Activated naive CD8-positive, alpha-beta T cell treated with anti-CD3 and anti-CD28 coated beads, Interleukin-2, amount 10 ng/mL, durations not matched to agents 7 days and 5 days (primary cell): ENCODE results near the gene ERF. TPM values are rescaled to one million over a fixed set of nuclear protein-coding genes. Genes with fewer than 3 reads are reported as not detected.
A peak's percentile ranks its signal among the peaks of the same experiment; 100 is the strongest.

Source experiments
- ATAC-seq: fragments of 150-1000 bp; cut with Tn5 transposase; one replicate; pipeline ENCODE4 v1.10.0; 2021; ENCODE audit warnings: low read depth, moderate library complexity
- POLR2A ChIA-PET: fragments of 350-600 bp; sonication (Branson Sonifier 250); formaldehyde crosslinking; loops from one replicate; lab custom pipeline; 2021; ENCODE audit warnings: antibody characterized with exemption; lab: Charles Lee
- DNase-seq: peaks from one replicate; pipeline ENCODE4 v3.0.0; 2021
- H3K27ac Mint-ChIP-seq: one replicate; pipeline ENCODE4 v1.8.0; 2022; ENCODE audit warnings: mild to moderate bottlenecking, mixed read lengths
- H3K27me3 Mint-ChIP-seq: one replicate; pipeline ENCODE4 v1.8.0; 2022; ENCODE audit warnings: mild to moderate bottlenecking, moderate library complexity, mixed read lengths
- H3K36me3 Mint-ChIP-seq: one replicate; pipeline ENCODE4 v1.8.0; 2021; ENCODE audit warnings: mild to moderate bottlenecking, mixed read lengths
- H3K4me1 Mint-ChIP-seq: one replicate; pipeline ENCODE4 v1.8.0; 2021; ENCODE audit warnings: mixed read lengths
- H3K4me3 Mint-ChIP-seq: one replicate; pipeline ENCODE4 v1.8.0; 2022; ENCODE audit warnings: mild to moderate bottlenecking, moderate library complexity, mixed read lengths
- H3K9me3 Mint-ChIP-seq: one replicate; pipeline ENCODE4 v1.8.0; 2021; ENCODE audit warnings: mixed read lengths
- total RNA-seq, 2 experiments: library from RNA; stranded (reverse); gene quantifications; one replicate each; pipeline ENCODE4 v1.2.3, GENCODE V29; 2021

The ERF gene
- total RNA-seq, 2 experiments from 2014 or later, result 51.1 to 57.5 TPM

DNA sequence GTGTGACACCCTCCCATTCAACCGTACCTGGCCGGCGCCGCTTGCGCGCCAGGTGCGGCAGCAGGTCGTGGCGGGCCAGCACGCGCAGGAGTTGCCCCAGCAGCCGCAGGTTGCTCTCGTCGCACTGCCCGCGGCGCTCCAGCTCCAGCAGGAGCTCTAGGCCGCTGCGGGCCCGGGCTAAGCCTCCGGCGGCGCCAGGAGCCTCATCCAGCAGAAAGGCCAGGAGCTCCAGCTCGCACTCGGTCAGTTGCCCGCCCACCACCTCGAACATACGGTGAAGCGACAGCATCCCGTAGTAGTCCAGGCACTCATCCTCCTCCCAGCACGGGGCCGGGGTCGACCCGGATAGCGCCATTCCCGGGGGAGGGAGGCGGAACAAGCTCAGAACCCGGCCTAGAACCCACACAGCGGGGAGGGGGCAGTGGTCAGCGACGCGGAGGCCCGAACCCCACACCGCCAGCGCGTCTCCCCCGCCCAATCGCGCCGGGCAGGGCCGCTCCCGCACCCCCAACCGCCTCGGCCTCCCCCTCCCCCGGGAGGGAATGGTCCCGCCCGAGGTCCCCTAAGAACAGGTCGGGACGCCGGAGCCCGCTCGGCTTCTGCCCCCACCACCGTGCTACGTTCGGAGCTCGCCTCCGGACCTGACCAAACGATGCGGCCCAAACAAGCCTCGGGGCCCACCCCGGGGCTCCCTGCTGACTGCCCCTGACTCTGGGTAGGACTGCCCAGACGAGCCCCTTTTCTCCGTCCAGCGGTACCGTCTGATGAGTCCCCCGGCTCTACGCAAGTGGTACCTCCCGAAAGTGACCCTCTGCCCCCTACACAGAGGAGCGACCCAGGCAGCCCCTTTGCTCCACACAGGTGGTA is 38.0 kb downstream of the ERF start:
- POLR2A ChIA-PET, result interaction anchor here (0.8 to 2.2 kb wide), 9 partner anchors 9 to 85 kb away, joined by 3 to 14 read pairs (median 3); partner anchors contain the start of genes GSK3A and POU2F2
- no peaks in the 10 kb centered on the region for H3K27me3 Mint-ChIP-seq
- peaks cover 55% of the 10 kb centered on the region for H3K4me1 Mint-ChIP-seq
- H3K4me3 Mint-ChIP-seq, result peak overlapping the region; percentile 93
- peaks cover 31% of the 10 kb centered on the region for H3K36me3 Mint-ChIP-seq
- peak; percentile 66 for DNase-seq
- no peak for ATAC-seq
- peak overlapping the region; percentile 95 for H3K27ac Mint-ChIP-seq
- H3K9me3 Mint-ChIP-seq, result no peaks in the 10 kb centered on the region

- no peaks in the 10 kb centered on the region for H3K9me3 Mint-ChIP-seq
- DNase-seq, result no peak
- no peak for ATAC-seq
- no peak overlapping the region for H3K27ac Mint-ChIP-seq
- H3K27me3 Mint-ChIP-seq, result no peaks in the 10 kb centered on the region
- no peak overlapping the region for H3K4me3 Mint-ChIP-seq
- peaks cover 53% of the 10 kb centered on the region for H3K4me1 Mint-ChIP-seq
- POLR2A ChIA-PET, result interaction anchor here (1.0 kb wide), 1 partner anchor 16 kb away, joined by 5 read pairs; no protein-coding TSS in a partner anchor
- H3K36me3 Mint-ChIP-seq, result peaks cover 29% of the 10 kb centered on the region
These were observed 40.0 kb downstream of the ERF start for GRCh38 chr19:42214810-42215485.

DNA sequence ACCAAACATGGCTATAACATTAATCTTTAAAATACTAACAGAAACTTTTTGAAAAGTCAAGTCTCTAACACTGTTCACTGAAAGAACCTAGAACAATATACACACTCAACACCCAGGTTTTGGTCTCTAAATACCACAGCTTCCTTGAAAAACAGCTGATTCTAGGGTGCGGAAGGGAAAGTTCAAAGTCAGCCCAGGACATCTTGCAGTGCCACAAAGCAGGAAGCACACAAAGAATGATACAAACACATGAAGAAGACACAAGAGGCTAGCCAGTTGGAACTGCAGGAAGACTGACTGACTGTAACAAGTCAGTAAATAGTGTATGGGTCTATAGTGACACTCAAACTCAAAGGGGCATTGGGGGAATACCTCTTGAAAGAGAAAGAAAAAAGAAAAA is 42.0 kb downstream of the ERF start:
- ATAC-seq, result no peak
- H3K27me3 Mint-ChIP-seq, result no peaks in the 10 kb centered on the region
- peak overlapping the region; percentile 14 for H3K4me3 Mint-ChIP-seq
- peaks cover 46% of the 10 kb centered on the region for H3K4me1 Mint-ChIP-seq
- peaks cover 37% of the 10 kb centered on the region for H3K36me3 Mint-ChIP-seq
- no peaks in the 10 kb centered on the region for H3K9me3 Mint-ChIP-seq
- peak overlapping the region; percentile 64 for H3K27ac Mint-ChIP-seq
- POLR2A ChIA-PET, result interaction anchor here (1.0 to 1.5 kb wide), 3 partner anchors 10 to 58 kb away, joined by 3 to 4 read pairs (median 4); no protein-coding TSS in a partner anchor
- no peak for DNase-seq

DNA sequence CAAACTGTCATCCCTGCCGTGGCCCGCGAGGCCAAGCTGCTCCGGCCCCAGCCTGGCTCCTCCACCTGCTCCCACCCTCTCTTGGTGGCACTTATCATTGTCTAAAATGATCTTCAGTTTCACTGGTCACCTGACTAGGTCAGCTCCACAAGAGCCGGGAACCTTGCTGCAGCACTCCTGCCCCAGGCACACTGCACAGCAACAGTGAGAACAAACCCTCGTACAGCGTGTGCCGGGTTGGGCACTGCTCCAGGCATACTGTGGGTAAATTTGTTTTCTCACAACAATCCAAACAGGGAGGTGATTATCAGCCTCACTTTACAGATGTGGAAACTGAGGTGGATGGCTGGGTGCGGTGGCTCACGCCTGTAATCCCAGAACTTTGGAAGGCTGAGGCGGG is 46.3 kb downstream of the ERF start:
- Mint-ChIP-seq H3K36me3 (peaks cover 43% of the 10 kb centered on the region), H3K9me3 (no peaks in the 10 kb centered on the region), H3K27ac (peak overlapping the region; percentile 62), H3K27me3 (no peaks in the 10 kb centered on the region), H3K4me3 (no peak overlapping the region), H3K4me1 (peaks cover 34% of the 10 kb centered on the region)
- POLR2A ChIA-PET, result interaction anchor here (1.1 to 1.7 kb wide), 2 partner anchors 12 to 33 kb away, joined by 3 to 5 read pairs; partner anchors contain the start of gene ZNF526
- ATAC-seq (no peak), DNase-seq (no peak)

- Mint-ChIP-seq H3K36me3 (peaks cover 40% of the 10 kb centered on the region), H3K4me1 (peaks cover 30% of the 10 kb centered on the region), H3K4me3 (peak overlapping the region; percentile 14), H3K27me3 (no peaks in the 10 kb centered on the region), H3K9me3 (no peaks in the 10 kb centered on the region), H3K27ac (peak overlapping the region; percentile 61)
- POLR2A ChIA-PET, result interaction anchor here (0.9 to 1.7 kb wide), 4 partner anchors 9 to 34 kb away, joined by 3 to 10 read pairs (median 4); partner anchors contain the start of genes DEDD2 and ZNF526
- DNase-seq, result no peak
- ATAC-seq, result no peak
These were observed 47.1 kb downstream of the ERF start for GRCh38 chr19:42207767-42208271.

GRCh38 chr19:42206871-42207755 is 47.8 kb downstream of the ERF start:
- no peak for ATAC-seq
- Mint-ChIP-seq H3K27me3 (no peaks in the 10 kb centered on the region), H3K4me1 (peaks cover 33% of the 10 kb centered on the region), H3K27ac (peak overlapping the region; percentile 61), H3K4me3 (peak overlapping the region; percentile 14), H3K36me3 (peaks cover 42% of the 10 kb centered on the region), H3K9me3 (no peaks in the 10 kb centered on the region)
- POLR2A ChIA-PET, result interaction anchor here (0.9 to 1.7 kb wide), 4 partner anchors 8 to 35 kb away, joined by 3 to 10 read pairs (median 4); partner anchors contain the start of genes DEDD2 and ZNF526
- no peak for DNase-seq

GRCh38 chr19:42204664-42205063 is 50.3 kb downstream of the ERF start:
- H3K27ac Mint-ChIP-seq, result no peak overlapping the region
- no peak overlapping the region for H3K4me3 Mint-ChIP-seq
- H3K36me3 Mint-ChIP-seq, result peaks cover 47% of the 10 kb centered on the region
- no peak for DNase-seq
- POLR2A ChIA-PET, result interaction anchor here (1.1 kb wide), 1 partner anchor 12 kb away, joined by 3 read pairs; no protein-coding TSS in a partner anchor
- no peaks in the 10 kb centered on the region for H3K27me3 Mint-ChIP-seq
- peaks cover 53% of the 10 kb centered on the region for H3K4me1 Mint-ChIP-seq
- no peak for ATAC-seq
- H3K9me3 Mint-ChIP-seq, result no peaks in the 10 kb centered on the region

DNA sequence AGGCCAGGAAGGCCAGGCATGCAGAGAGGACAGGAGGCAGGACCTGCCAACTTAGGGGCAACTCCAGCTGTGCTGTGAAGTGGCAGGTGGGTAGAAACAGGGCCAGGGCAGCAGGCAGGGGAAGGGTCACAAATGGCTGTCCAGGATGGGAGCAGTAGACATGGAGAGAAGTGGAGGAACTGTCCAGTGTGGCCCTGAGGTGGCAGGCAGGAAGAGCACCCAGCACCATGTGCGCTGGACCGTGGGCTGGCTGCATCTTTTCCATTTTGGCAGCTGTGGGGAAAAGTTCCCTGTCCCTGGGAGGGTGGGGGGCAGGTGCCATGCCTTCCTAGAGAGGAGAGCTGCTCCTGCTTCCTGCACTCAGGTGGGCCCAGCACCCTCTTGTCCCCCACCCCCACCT is 51.2 kb downstream of the ERF start:
- Mint-ChIP-seq H3K27me3 (no peaks in the 10 kb centered on the region), H3K9me3 (no peaks in the 10 kb centered on the region), H3K4me1 (peaks cover 58% of the 10 kb centered on the region), H3K4me3 (no peak overlapping the region), H3K36me3 (peaks cover 45% of the 10 kb centered on the region), H3K27ac (peak overlapping the region; percentile 78)
- no peak for DNase-seq
- ATAC-seq, result no peak
- POLR2A ChIA-PET, result interaction anchor here (5.2 kb wide), 1 partner anchor 16 kb away, joined by 18 read pairs; the partner anchor contains the start of gene ZNF526

GRCh38 chr19:42202290-42202880 is 52.5 kb downstream of the ERF start:
- Mint-ChIP-seq H3K4me3 (peak overlapping the region; percentile 77), H3K27ac (peak overlapping the region; percentile 95), H3K36me3 (peaks cover 45% of the 10 kb centered on the region), H3K9me3 (no peaks in the 10 kb centered on the region), H3K4me1 (peaks cover 56% of the 10 kb centered on the region), H3K27me3 (no peaks in the 10 kb centered on the region)
- DNase-seq (no peak), ATAC-seq (no peak)
- POLR2A ChIA-PET, result interaction anchor here (1.1 to 5.7 kb wide), 5 partner anchors 10 to 68 kb away, joined by 3 to 63 read pairs (median 4); partner anchors contain the start of genes GSK3A and ZNF526

- Mint-ChIP-seq H3K27ac (peak overlapping the region; percentile 95), H3K4me1 (peaks cover 61% of the 10 kb centered on the region), H3K36me3 (peaks cover 45% of the 10 kb centered on the region), H3K9me3 (no peaks in the 10 kb centered on the region), H3K27me3 (no peaks in the 10 kb centered on the region), H3K4me3 (peak overlapping the region; percentile 77)
- ATAC-seq (peak; percentile 16), DNase-seq (peak; percentile 59)
- POLR2A ChIA-PET, result interaction anchor here (0.6 to 5.7 kb wide), 6 partner anchors 15 to 69 kb away, joined by 3 to 63 read pairs (median 4); partner anchors contain the start of genes CIC, GSK3A, POU2F2 and ZNF526
These were observed 53.2 kb downstream of the ERF start for GRCh38 chr19:42201489-42202289.

GRCh38 chr19:42200116-42200715 is 54.7 kb downstream of the ERF start:
- no peak for ATAC-seq
- Mint-ChIP-seq H3K9me3 (no peaks in the 10 kb centered on the region), H3K4me1 (peaks cover 63% of the 10 kb centered on the region), H3K27ac (peak overlapping the region; percentile 95), H3K36me3 (peaks cover 46% of the 10 kb centered on the region), H3K4me3 (peak overlapping the region; percentile 77), H3K27me3 (no peaks in the 10 kb centered on the region)
- no peak for DNase-seq
- POLR2A ChIA-PET, result interaction anchor here (0.6 to 5.7 kb wide), 20 partner anchors 9 to 86 kb away, joined by 3 to 63 read pairs (median 4); partner anchors contain the start of genes CIC, DEDD2, GSK3A and ZNF526
